Mucosa of rectum (tissue), 2 donors: ENCODE results near the gene FGD5.

ENCODE experiments used
- H3K27ac ChIP-seq, 2 donors: one replicate each; pipeline ENCODE4 v1.7.0; 2013; ENCODE audit warnings: inconsistent platforms in 2 of 2, low read depth in 2 of 2, low read length in 2 of 2
- H3K27me3 ChIP-seq, 2 donors: one replicate each; pipeline ENCODE4 v1.7.0; 2013; ENCODE audit warnings: low read length in 2 of 2; ENCODE audit not compliant: control insufficient read depth in 2 of 2, insufficient read depth in 2 of 2
- H3K36me3 ChIP-seq, 2 donors: one replicate each; pipeline ENCODE4 v1.7.0; 2013; ENCODE audit warnings: low read length in 2 of 2; ENCODE audit not compliant: control insufficient read depth in 2 of 2, insufficient read depth in 2 of 2
- H3K4me1 ChIP-seq, 2 donors: one replicate each; pipeline ENCODE4 v1.7.0; 2013; ENCODE audit warnings: low read length in 2 of 2, mild to moderate bottlenecking in 1 of 2; ENCODE audit not compliant: control insufficient read depth in 2 of 2, insufficient read depth in 2 of 2
- H3K4me3 ChIP-seq, 2 donors: one replicate each; pipeline ENCODE4 v1.7.0; 2013; ENCODE audit warnings: low read length in 2 of 2
- H3K9ac ChIP-seq, 2 donors: one replicate each; pipeline ENCODE4 v1.7.0; 2013; ENCODE audit warnings: low read length in 2 of 2, low read depth in 1 of 2, mild to moderate bottlenecking in 1 of 2
- H3K9me3 ChIP-seq, 2 donors: one replicate each; pipeline ENCODE4 v1.7.0; 2013; ENCODE audit warnings: low read length in 2 of 2; ENCODE audit not compliant: control insufficient read depth in 2 of 2
- donor health status: healthy.
- donor health status: Normal muscosa, but diverticular disease.

FGD5 gene

DNA sequence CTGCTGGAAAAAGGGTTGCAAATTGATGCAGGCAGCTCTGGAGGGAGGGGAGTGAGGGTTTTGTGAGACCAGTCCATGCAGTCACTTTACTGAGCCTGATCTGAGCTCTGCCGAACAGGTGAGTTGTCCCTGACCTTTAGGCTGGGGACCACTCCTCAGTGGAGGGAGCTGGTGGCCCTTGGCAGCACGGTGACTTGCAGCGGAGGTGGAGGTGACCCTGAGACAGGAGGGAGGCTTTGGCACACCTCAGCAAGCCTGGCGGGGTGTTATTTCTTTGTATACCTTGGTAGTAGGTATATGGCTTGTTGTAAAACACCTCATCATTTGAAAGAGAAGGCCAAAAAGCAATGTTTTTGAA is 43.5 kb downstream of the FGD5 start:
- no peak overlapping the region for H3K9ac ChIP-seq
- H3K27ac ChIP-seq: no peak overlapping the region
- peaks cover 0 to 2% of the 10 kb centered on the region in 2 donors for H3K36me3 ChIP-seq
- no peaks in the 10 kb centered on the region for H3K27me3 ChIP-seq
- no peak overlapping the region for H3K4me3 ChIP-seq
- H3K9me3 ChIP-seq: no peaks in the 10 kb centered on the region
- peaks cover 3% of the 10 kb centered on the region in 2 donors for H3K4me1 ChIP-seq

DNA sequence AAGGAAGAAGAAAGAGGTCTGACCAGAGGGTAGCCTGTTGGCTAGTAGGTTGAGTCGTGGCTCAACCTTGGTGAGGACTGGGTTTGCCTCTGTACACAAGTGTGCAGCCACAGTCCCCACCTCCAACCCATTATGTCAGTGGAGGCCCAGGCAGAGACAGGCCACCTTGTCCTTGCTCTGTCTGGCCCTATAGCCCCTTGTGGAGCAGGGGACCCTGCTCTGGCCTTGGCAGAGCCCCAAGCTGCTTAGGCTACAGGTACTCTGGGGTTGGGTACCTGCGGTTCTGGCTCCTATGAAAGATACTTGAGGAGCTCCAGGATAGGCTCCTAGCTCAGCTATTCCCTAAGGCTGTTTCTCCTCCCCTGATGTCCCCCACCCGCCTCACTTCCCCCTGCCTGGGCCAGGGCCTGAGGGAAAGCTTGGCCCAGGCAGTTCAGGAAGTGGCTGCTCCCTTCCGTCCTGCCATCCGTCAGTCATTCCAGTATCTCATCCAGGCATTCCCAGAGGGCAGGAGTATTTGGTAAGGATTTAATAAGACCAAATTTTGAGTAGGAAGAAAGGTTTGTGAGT is 44.0 kb downstream of the FGD5 start:
- Histone ChIP-seq H3K4me1 (peaks cover 3% of the 10 kb centered on the region in 2 donors), H3K4me3 (no peak overlapping the region), H3K9ac (no peak overlapping the region), H3K27me3 (no peaks in the 10 kb centered on the region), H3K36me3 (peaks cover 0 to 2% of the 10 kb centered on the region in 2 donors), H3K27ac (no peak overlapping the region), H3K9me3 (no peaks in the 10 kb centered on the region)

GRCh38 chr3:14863333-14864100 is 44.8 kb downstream of the FGD5 start:
- H3K9me3 ChIP-seq: no peaks in the 10 kb centered on the region
- H3K9ac ChIP-seq: no peak overlapping the region
- no peaks in the 10 kb centered on the region for H3K27me3 ChIP-seq
- peaks cover 0 to 2% of the 10 kb centered on the region in 2 donors for H3K36me3 ChIP-seq
- peaks cover 3% of the 10 kb centered on the region in 2 donors for H3K4me1 ChIP-seq
- no peak overlapping the region for H3K27ac ChIP-seq
- no peak overlapping the region for H3K4me3 ChIP-seq

- Histone ChIP-seq H3K4me3 (no peak overlapping the region), H3K9me3 (no peaks in the 10 kb centered on the region), H3K36me3 (peaks cover 0 to 2% of the 10 kb centered on the region in 2 donors), H3K9ac (no peak overlapping the region), H3K27ac (no peak overlapping the region), H3K27me3 (no peaks in the 10 kb centered on the region), H3K4me1 (peaks cover 3% of the 10 kb centered on the region in 2 donors)
These were observed 45.4 kb downstream of the FGD5 start for GRCh38 chr3:14864131-14864530.

DNA sequence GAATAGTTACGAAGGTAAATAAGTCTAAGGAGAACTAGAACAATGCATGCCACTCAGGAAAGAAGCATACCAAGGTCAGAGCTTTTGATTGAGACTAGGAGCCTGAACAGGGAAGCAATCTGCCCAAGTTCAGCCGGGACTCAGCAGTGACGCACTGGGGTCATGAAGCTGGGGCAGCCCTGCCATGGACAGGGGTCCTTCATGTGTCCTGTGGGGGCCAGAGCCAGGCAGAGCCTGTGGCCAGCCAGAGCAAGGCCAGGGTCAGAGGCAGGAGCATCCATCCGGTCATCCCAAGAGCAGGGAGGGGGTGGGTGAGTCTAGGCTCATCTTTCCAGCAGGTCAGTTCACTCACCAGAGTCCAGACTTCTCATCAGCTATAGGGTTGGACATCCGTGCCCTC is 47.9 kb downstream of the FGD5 start:
- peaks cover 0 to 4% of the 10 kb centered on the region in 2 donors for H3K4me1 ChIP-seq
- no peaks in the 10 kb centered on the region for H3K9me3 ChIP-seq
- H3K27ac ChIP-seq: no peak overlapping the region
- no peaks in the 10 kb centered on the region for H3K27me3 ChIP-seq
- peaks cover 0 to 2% of the 10 kb centered on the region in 2 donors for H3K36me3 ChIP-seq
- H3K4me3 ChIP-seq: no peak overlapping the region
- H3K9ac ChIP-seq: no peak overlapping the region

DNA sequence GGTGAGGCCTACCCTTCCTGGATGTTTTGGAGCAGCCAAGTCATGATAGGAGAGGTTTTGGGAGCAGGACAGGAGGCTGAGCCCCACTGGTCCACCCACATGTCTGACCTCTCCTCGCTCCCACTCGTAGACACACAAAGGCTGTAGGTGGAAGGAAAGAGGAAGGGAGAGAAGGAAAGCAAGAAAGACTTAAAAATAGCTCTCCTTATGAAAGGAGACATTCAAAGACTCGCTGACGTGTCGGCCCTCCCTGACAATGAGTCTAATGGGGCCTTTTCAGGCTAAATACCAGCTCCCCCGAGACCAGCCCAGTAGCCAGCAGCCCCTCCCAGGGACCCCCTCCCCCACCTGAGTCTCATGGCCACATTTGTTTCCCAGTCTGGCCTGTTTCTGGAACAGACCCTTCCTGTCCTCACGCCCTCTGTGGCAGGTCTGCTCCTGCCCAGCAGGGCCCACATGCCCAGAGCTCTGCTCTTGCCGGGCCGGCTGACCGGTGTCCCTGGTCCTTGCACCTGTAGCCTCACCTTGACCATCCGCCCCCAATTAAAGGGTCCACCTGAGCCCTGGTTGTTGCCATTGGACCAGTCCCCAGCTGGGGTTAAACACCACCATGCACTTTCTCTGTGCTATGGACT is 49.3 kb downstream of the FGD5 start:
- peaks cover 0 to 4% of the 10 kb centered on the region in 2 donors for H3K4me1 ChIP-seq

GRCh38 chr3:14869917-14870782 is 51.4 kb downstream of the FGD5 start:
- Histone ChIP-seq H3K27ac (no peak overlapping the region), H3K36me3 (peaks cover 0 to 2% of the 10 kb centered on the region in 2 donors), H3K9ac (no peak overlapping the region), H3K4me1 (peaks cover 0 to 4% of the 10 kb centered on the region in 2 donors), H3K4me3 (no peak overlapping the region), H3K27me3 (no peaks in the 10 kb centered on the region), H3K9me3 (no peaks in the 10 kb centered on the region)

More for the DNA sequence above, 49.3 kb downstream of the FGD5 start:
- Histone ChIP-seq H3K27ac (no peak overlapping the region), H3K9ac (no peak overlapping the region), H3K4me3 (no peak overlapping the region), H3K9me3 (no peaks in the 10 kb centered on the region), H3K36me3 (peaks cover 0 to 2% of the 10 kb centered on the region in 2 donors), H3K27me3 (no peaks in the 10 kb centered on the region)

DNA sequence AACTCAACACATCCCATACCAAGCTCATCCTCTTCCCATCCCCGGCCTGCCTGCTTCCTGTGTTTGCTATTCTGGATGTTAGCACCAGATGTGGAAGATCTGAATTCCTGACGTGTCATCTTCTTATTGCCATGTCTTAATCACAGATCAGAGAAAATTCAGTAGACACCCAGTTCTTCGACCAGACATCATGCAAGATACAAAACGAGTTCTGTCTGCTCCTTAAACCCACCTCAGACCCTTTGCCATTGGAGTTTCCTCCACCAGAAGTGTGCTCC is 52.0 kb downstream of the FGD5 start:
- H3K27me3 ChIP-seq: no peaks in the 10 kb centered on the region
- peaks cover 0 to 4% of the 10 kb centered on the region in 2 donors for H3K4me1 ChIP-seq
- no peak overlapping the region for H3K9ac ChIP-seq
- peaks cover 0 to 2% of the 10 kb centered on the region in 2 donors for H3K36me3 ChIP-seq
- H3K9me3 ChIP-seq: no peaks in the 10 kb centered on the region
- H3K4me3 ChIP-seq: no peak overlapping the region
- no peak overlapping the region for H3K27ac ChIP-seq

- H3K4me1 ChIP-seq: peaks cover 0 to 5% of the 10 kb centered on the region in 2 donors
- H3K9ac ChIP-seq: no peak overlapping the region
- H3K27ac ChIP-seq: no peak overlapping the region
- H3K27me3 ChIP-seq: no peaks in the 10 kb centered on the region
- no peak overlapping the region for H3K4me3 ChIP-seq
- H3K9me3 ChIP-seq: no peaks in the 10 kb centered on the region
- no peaks in the 10 kb centered on the region for H3K36me3 ChIP-seq
These were observed 52.9 kb downstream of the FGD5 start for GRCh38 chr3:14871456-14872200.
